Left renal pelvis (tissue), 4 donors: ENCODE measurements around the gene BCAT1. TPM values are rescaled to one million over a fixed set of nuclear protein-coding genes. Genes with fewer than 3 reads are reported as not detected.

Source experiments
- DNase-seq, 4 donors: peaks; one replicate each; pipeline ENCODE4 v3.0.0-alpha.2; 2013; ENCODE audit warnings: low read depth in 4 of 4, low spot score in 3 of 4
- polyA plus RNA-seq, 4 donors: library from polyadenylated mRNA; unstranded; fragments of 120-200 nt; gene quantifications; one replicate each; pipeline ENCODE4 v1.2.1, GENCODE V29; 2013; ENCODE audit not compliant: insufficient read length in 4 of 4

Gene BCAT1
- polyA plus RNA-seq, 4 donors, result 20.8 to 61.1 (median 53.5) TPM

- DNase-seq, result no peak
Measured at GRCh38 chr12:24772813-24773212, 176.1 kb downstream of the BCAT1 start.

- DNase-seq, result no peak
Measured at GRCh38 chr12:24770821-24771220, 178.1 kb downstream of the BCAT1 start.

GRCh38 chr12:24770334-24770733, 178.6 kb downstream of the BCAT1 start:
- DNase-seq, result no peak

GRCh38 chr12:24769682-24770081, 179.2 kb downstream of the BCAT1 start:
- DNase-seq, result no peak

- DNase-seq, result no peak
Measured at GRCh38 chr12:24768415-24768814, 180.5 kb downstream of the BCAT1 start.

- DNase-seq, result no peak
Measured at GRCh38 chr12:24767016-24767415, 181.9 kb downstream of the BCAT1 start.

GRCh38 chr12:24764712-24765111, 184.2 kb downstream of the BCAT1 start:
- no peak for DNase-seq

- no peak for DNase-seq
Measured at GRCh38 chr12:24760606-24761378, 188.1 kb downstream of the BCAT1 start.

GRCh38 chr12:24760162-24760561, 188.7 kb downstream of the BCAT1 start:
- DNase-seq, result peak in 1 of 4 donors; percentile 14

Other genes with a start within 250 kb of the BCAT1 start
- gene DNAI7, start 246.1 kb upstream of the BCAT1 start, polyA plus RNA-seq, result 1 to 10 TPM; 1.8 to 8.4 (median 6.0) TPM
- 10 to 100 TPM; 33.0 to 64.1 (median 42.0) TPM for gene ETFRF1, start 246.1 kb upstream of the BCAT1 start, polyA plus RNA-seq